ENCODE results near the gene EMX1.
A peak's percentile ranks its signal among the peaks of the same experiment; 100 is the strongest.

EMX1 gene

DNA sequence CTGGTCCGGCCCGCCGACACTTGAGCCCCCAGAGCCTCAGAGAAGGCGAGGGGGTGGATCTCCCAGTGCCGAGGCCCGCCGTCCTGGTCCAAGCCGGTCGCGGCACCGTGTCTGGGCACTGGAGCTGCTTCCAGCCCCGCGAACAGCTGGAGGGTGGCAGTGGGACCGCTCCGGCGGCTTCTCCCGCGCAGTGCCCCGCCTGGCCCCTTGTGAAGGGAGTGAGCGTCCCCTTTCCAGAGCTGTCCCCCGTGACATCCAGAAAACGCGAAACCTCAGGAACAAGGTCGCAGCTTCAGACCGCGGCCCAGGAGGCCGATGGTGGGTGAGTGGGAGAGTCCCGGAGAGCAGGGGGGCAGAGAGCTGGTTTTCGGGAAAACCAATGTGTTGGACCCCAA is 579 bp upstream of the EMX1 start (continued):
- TF ChIP-seq HIC1 (tag by site-specific recombination; IDR thresholded peaks at IDR 0.05) (no peak), ZNF488 (tag by site-specific recombination; IDR thresholded peaks at IDR 0.05) (no peak), ZNF239 (tag by site-specific recombination; IDR thresholded peaks at IDR 0.05) (no peak), ZBTB20 (tag by site-specific recombination; IDR thresholded peaks at IDR 0.05) (no peak), ZNF138 (tag by site-specific recombination; IDR thresholded peaks at IDR 0.05; ENCODE audit: borderline replicate concordance) (no peak), ZNF114 (tag by site-specific recombination; IDR thresholded peaks at IDR 0.05) (no peak), ZNF529 (tag by site-specific recombination; IDR thresholded peaks at IDR 0.05; ENCODE audit: insufficient replicate concordance) (no peak), ZNF549 (tag by site-specific recombination; IDR thresholded peaks at IDR 0.05) (no peak)
- TF ChIP-seq, protein P1, sequence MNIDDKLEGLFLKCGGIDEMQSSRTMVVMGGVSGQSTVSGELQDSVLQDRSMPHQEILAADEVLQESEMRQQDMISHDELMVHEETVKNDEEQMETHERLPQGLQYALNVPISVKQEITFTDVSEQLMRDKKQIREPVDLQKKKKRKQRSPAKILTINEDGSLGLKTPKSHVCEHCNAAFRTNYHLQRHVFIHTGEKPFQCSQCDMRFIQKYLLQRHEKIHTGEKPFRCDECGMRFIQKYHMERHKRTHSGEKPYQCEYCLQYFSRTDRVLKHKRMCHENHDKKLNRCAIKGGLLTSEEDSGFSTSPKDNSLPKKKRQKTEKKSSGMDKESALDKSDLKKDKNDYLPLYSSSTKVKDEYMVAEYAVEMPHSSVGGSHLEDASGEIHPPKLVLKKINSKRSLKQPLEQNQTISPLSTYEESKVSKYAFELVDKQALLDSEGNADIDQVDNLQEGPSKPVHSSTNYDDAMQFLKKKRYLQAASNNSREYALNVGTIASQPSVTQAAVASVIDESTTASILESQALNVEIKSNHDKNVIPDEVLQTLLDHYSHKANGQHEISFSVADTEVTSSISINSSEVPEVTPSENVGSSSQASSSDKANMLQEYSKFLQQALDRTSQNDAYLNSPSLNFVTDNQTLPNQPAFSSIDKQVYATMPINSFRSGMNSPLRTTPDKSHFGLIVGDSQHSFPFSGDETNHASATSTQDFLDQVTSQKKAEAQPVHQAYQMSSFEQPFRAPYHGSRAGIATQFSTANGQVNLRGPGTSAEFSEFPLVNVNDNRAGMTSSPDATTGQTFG (tag by site-specific recombination; IDR thresholded peaks at IDR 0.05; ENCODE audit: borderline replicate concordance) = no peak

GRCh38 chr2:72917877-72918553 is 696 bp downstream of the EMX1 start:
- Histone ChIP-seq H3K9me3 (ENCODE audit: control insufficient read depth, insufficient read depth, low read depth, low read length) (no peaks in the 10 kb centered on the region), H3K4me3 (ENCODE audit: low read depth, low read length) (peak overlapping the region; percentile 51), H3K4me1 (ENCODE audit: control insufficient read depth, insufficient read depth, low read length) (no peaks in the 10 kb centered on the region), H3K27ac (ENCODE audit: extremely low read depth, low read depth, low read length) (peak overlapping the region; percentile 14; the same call in 1 of the 2 replicates), H3K36me3 (ENCODE audit: control insufficient read depth in 2 of 2, insufficient read depth in 1 of 2, low read length in 2 of 2) (no peaks in the 10 kb centered on the region)
- POLR2A ChIA-PET = interaction anchor here (0.8 to 1.9 kb wide), 5 partner anchors 11 to 31 kb away, joined by 3 to 9 read pairs (median 3); partner anchors contain the start of gene SPR
- CTCF ChIA-PET = interaction anchor here (0.6 to 3.4 kb wide), 7 partner anchors 17 to 330 kb away, joined by 3 to 20 read pairs (median 5); partner anchors contain the start of gene SPR
- 0 out of 2 replicates have a peak, but pooled peaks have one; percentile 14 for TF ChIP-seq ZNF596 (tag by site-specific recombination; IDR thresholded peaks at IDR 0.05)
- peak; percentile 55 for TF ChIP-seq ZNF692 (tag by site-specific recombination; IDR thresholded peaks at IDR 0.05)
- 0 out of 2 replicates have a peak, but pooled peaks have one; percentile 28 for TF ChIP-seq ZFHX2 (tag by site-specific recombination; conservative IDR thresholded peaks at IDR 0.05)
- no peak for TF ChIP-seq TRIM28 (IDR thresholded peaks at IDR 0.05; ENCODE audit: borderline replicate concordance, low read length)
- TF ChIP-seq GLIS2 (tag by site-specific recombination; IDR thresholded peaks at IDR 0.05) = peak; percentile 26; the same call in 1 of the 2 replicates
- TF ChIP-seq, protein P2, sequence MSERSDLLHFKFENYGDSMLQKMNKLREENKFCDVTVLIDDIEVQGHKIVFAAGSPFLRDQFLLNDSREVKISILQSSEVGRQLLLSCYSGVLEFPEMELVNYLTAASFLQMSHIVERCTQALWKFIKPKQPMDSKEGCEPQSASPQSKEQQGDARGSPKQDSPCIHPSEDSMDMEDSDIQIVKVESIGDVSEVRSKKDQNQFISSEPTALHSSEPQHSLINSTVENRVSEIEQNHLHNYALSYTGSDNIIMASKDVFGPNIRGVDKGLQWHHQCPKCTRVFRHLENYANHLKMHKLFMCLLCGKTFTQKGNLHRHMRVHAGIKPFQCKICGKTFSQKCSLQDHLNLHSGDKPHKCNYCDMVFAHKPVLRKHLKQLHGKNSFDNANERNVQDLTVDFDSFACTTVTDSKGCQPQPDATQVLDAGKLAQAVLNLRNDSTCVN (tag by site-specific recombination; optimal IDR thresholded peaks at IDR 0.05) = peak; percentile 65
- TF ChIP-seq ZBTB8A (tag by site-specific recombination; IDR thresholded peaks at IDR 0.05) = peak; percentile 37
- TF ChIP-seq ZNF239 (tag by site-specific recombination; IDR thresholded peaks at IDR 0.05) = no peak

Data from HEK293 (cell line).